HG03432 (cell line): ENCODE data around the gene BBX.
"Not testable (repeated sequence)": the region's sequence is repeated elsewhere in the genome, so short reads cannot be mapped to it uniquely, and the experiment has no call there.

Source experiments
- ATAC-seq: cut with Tn5 transposase; IDR thresholded peaks from one replicate; pipeline ENCODE4 v1.9.1; 2021; ENCODE audit warnings: mild to moderate bottlenecking, moderate library complexity; ENCODE audit not compliant: unreplicated experiment

BBX gene

GRCh38 chr3:107680698-107681097, 157.9 kb downstream of the BBX start:
- ATAC-seq = peak; percentile 70

GRCh38 chr3:107681396-107681795, 158.6 kb downstream of the BBX start:
- ATAC-seq = no peak

DNA sequence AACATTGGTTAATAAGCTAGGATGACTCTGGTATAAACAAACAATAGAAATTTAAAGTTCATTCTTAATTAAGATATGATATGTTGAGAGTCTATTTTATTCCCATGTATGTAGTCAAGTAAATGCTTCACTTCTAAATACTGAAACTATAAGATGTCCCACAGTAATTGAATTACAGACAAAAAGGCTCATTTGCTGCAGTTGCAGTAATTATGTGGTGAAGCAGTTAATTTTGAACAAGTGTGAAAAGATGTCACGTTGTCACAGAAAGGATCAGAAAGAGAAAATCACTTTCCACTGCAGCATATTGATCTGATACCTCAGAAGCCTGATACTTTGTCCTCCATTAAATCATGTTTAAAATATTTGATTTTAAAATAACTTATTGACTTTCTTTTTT, 159.8 kb downstream of the BBX start:
- no peak for ATAC-seq

DNA sequence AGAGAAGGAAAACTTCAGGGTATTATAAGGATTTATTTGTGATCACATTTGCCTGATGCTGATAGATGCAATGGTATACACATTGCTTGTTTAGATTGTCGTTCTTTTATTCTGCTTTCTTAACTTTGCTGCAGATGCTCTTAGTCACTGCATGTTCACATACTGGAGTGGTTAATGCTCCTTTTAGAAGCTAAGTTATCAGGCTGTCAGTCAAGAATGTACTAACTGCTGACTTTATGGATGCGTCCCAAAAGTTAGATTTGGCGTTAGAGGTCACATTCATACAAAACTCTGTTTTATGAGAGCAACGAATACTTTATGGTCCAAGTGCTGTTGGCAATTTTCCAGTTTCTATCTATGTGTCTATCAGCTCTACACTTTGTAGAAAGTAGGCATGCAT, 160.7 kb downstream of the BBX start:
- no peak for ATAC-seq

DNA sequence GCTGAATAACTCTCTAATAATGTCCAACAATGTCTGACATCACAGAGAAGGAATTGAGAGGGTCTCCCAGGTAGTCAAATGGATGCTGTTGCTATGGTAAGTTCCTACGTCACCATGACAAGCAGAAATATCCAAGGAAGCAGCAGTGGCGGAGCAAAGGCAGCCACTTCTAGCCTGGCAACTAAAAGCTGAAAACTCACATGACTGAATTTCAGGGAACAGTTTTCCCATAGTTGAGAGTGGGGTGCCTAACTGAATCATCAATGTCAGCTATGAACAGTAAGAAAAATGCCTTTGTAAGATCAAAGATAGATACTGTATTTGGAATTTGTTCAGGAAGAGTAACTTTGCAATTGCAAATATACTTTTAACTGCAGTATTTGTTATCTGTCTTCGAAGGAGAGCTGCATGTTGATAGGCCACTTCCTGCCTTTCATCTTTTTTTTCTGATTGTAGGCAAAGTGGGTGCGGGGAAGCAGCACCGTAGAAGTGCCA, 161.7 kb downstream of the BBX start:
- no peak for ATAC-seq

- no peak for ATAC-seq
Observed at GRCh38 chr3:107685383-107685782, 162.6 kb downstream of the BBX start.

DNA sequence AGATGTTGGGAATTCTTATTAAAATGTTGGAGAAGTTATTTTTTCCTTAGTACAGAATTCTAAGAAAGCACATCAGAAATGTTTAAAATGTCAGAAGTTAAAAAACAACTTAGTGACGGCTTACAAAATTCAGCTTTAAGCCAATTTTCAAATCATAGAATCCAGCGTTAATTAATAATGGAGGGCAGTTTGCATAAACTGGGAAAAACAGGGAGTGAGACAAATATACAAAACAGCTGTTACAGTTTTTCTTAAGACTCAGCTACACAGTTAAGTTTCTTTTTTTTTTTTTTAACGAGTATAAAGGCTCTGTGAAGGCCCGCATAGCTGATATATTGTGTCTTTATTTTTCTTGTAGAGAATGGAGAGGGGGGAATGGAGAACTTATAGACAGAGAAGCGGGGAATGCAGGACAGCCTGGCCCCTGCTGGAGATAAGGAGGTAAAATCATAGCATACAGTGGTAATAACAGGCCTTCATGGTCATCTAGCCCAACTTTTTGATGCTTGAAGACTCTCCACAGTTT, 164.4 kb downstream of the BBX start:
- ATAC-seq = no peak

DNA sequence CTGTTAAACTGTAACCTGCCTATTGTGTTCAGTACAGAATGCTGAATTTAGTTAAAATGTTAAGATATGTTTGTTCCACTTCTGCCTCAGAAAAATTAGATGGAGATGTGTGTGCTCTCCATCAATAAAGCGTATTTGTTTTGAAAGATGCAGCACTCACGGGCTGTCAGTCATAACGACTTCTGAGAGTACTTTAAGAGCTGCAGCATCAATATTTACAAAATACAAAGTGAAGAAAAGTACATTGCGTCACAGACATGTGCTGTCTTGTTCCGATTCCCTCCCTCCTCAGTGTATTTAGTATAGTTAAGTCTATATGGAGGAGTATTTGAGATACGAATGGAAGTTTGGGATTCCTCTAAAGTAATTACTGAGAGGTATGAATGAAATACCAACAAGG, 166.6 kb downstream of the BBX start:
- ATAC-seq = no peak

- ATAC-seq = peak; percentile 78
Observed at GRCh38 chr3:107690522-107691138, 167.9 kb downstream of the BBX start.

DNA sequence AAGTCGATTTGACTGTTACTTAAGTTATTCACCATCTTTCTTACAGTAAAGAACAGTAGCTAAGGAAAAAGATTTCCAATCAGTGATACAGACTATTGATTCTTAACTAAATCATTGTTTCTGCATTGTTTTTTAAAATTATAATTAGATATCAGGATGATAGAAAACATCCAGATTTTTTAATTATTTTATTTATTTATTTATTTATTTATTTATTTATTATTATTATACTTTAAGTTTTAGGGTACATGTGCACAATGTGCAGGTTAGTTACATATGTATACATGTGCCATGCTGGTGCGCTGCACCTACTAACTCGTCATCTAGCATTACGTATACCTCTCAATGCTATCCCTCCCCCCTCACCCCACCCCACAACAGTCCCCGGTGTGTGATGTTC, 169.2 kb downstream of the BBX start:
- ATAC-seq = not testable (repeated sequence)

GRCh38 chr3:107697348-107697747, 174.6 kb downstream of the BBX start:
- ATAC-seq = not testable (repeated sequence)

GRCh38 chr3:107697855-107698254, 175.1 kb downstream of the BBX start:
- not testable (repeated sequence) for ATAC-seq

GRCh38 chr3:107699682-107700081, 176.9 kb downstream of the BBX start:
- ATAC-seq = no peak

DNA sequence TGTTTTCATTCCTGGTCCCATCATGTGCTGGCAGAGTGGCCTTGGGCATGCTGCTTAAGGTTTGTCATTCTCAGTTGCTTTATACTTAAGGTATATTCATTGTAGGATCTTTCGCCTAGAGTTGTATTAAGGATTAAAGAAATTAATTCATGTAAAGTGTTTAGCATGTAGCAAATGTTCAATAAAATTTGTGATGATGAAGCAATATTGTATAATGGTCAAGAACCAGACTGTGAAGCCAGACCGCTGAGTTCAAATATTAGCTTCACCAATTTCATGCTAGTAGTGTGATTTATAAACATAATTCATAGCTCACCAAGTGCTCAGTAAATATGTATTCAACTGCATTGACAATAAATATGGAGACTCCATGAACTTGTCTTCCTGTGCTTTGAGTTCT, 178.5 kb downstream of the BBX start:
- ATAC-seq = no peak

- no peak for ATAC-seq
Observed at GRCh38 chr3:107704477-107704876, 181.7 kb downstream of the BBX start.

GRCh38 chr3:107705046-107705445, 182.3 kb downstream of the BBX start:
- no peak for ATAC-seq

- no peak for ATAC-seq
Observed at GRCh38 chr3:107710851-107711250, 188.1 kb downstream of the BBX start.

DNA sequence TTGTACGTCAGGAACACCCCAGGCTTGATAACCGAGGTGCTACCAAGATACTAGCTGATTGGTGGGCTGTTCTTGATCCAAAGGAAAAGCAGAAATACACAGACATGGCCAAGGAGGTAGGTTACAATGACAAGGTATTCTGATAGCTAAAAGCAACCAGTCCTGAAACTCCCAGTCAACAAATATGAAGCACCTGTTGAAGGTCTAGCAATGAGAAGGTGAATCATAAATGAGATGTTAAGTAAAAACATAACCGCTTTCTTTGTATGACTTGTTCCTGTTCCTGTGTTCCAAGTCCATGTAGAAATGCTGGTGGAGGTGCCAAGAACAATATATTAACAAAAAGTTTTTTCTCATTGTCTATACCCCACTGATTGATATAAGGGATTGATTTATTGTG, 194.0 kb downstream of the BBX start:
- ATAC-seq = no peak

- no peak for ATAC-seq
Observed at GRCh38 chr3:107718547-107718946, 195.8 kb downstream of the BBX start.

DNA sequence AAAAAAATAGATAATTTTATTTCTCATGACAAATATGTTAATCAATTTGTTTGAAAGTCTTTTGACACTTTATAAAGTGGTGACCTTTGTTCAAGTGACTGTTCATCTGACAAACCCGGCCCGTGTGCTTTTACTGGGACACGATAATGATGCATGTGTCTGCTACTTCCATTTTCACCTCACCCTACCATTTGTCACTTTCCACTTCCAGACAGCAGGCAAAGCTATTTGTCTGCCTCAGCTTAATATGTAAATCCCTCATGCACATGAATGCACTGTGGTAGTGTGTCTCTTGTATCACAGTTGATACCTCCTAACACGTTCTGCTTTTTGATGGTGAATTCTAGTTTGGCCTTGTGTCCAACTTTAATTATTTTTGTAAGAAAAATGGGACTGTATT, 204.3 kb downstream of the BBX start:
- ATAC-seq = no peak

DNA sequence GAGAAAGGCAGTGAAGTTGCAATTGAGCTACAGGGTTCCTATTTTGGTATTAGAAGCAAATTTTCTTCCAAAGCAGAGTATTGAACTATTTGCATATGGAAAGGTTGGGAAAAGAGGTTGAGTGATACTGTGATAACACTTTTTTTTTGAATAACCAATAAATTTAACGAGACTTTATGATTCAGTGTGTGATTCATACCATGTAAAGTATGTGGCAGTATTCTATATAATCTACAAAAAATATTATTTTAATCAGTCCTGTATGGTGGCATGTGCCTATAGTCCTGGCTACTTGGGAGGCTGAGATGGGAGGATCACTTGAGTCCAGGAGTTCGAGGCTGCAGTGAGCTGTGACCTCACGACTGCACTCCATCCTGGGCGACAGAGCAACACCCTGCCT, 206.9 kb downstream of the BBX start:
- ATAC-seq = no peak

DNA sequence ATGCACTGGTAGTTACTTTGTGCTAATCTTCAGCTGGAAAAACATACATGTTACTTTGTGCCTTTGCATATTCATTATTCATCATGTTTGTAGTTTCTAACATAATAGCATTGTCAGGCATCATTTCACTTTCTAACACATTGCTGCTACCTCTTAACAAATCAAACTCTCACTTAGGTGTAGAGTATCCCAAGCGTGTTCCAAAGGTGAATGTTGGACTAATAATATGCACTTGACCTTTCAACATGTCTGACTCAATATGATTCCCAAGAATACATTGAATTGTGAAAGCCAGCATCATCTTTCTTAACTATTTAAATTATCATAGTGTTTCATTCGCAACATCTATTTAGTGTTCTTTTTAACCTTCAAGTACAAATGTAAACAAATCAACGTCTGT, 211.6 kb downstream of the BBX start:
- ATAC-seq = no peak

DNA sequence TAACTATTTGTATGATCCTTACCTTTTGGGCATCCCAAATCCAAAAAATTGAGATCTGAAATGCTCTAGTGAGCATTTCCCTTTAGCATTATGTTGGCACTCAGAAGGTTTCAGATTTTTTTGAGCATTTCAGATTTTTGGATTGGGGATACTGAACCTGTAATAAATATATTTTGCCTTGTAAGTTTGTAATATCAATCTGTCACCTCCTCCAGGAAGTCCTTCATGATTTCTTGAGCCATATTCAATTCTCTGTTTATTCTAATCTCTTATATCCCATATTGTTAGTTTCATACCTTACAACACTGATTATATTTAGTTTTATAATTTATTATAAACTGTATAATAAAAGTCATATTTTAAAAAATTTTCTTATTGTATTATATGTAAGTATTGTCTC, 215.2 kb downstream of the BBX start:
- ATAC-seq = no peak
